GM12873 (cell line): ENCODE measurements around the gene C6orf120.

Experiments used
- TF ChIP-seq, protein P1 (sequence below): IDR thresholded peaks from 2 replicates; pipeline ENCODE4 v1.5.1; 2012; ENCODE audit warnings: low read depth, mild to moderate bottlenecking, moderate library complexity, low read length, control low read depth; ENCODE audit not compliant: insufficient read depth; ENCODE audit errors: missing control alignments

Gene C6orf120

DNA sequence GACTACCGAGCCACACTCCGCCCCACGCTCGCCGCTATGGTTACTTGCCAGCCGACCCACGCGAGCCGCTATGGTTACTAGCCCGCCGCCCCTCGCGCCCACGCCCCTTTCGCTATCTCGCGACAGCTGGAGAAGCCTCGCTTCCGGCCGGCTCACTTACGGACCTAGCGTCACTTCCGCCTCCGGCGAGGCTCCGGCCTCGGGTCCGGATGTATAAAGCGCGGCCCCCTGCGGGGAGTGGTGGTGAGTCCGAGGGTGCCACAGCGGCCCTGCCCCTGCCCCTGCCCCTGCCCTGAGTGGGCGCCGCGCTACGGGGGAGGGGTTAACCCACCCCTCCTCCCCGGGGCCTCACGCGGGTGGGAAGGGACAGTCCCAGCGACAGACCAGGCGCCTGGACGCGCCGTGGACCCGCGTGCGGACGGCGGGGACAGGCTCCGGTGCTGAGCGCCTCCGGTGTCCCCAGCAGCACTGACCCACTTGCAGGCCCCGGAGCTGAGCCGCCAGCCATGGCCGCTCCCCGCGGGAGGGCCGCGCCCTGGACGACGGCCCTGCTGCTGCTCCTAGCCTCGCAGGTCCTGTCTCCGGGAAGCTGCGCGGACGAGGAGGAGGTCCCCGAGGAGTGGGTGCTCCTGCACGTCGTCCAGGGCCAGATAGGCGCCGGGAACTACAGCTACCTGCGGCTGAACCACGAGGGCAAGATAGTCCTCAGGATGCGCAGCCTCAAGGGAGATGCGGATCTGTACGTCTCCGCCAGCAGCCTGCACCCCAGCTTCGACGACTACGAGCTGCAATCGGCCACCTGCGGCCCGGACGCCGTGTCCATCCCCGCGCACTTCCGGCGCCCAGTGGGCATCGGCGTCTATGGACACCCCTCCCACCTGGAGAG lies at the start of gene C6orf120, which contains the start of gene WDR27:
TSS of gene C6orf120 (plus strand) at position 173 of the 886 bp plus-strand sequence. CDS start at position 507, 334 bp downstream.
TSS of gene WDR27 (minus strand) at position 76 of the 886 bp plus-strand sequence. CDS start 13,024 bp downstream, outside the sequence.
- TF ChIP-seq, protein P1, sequence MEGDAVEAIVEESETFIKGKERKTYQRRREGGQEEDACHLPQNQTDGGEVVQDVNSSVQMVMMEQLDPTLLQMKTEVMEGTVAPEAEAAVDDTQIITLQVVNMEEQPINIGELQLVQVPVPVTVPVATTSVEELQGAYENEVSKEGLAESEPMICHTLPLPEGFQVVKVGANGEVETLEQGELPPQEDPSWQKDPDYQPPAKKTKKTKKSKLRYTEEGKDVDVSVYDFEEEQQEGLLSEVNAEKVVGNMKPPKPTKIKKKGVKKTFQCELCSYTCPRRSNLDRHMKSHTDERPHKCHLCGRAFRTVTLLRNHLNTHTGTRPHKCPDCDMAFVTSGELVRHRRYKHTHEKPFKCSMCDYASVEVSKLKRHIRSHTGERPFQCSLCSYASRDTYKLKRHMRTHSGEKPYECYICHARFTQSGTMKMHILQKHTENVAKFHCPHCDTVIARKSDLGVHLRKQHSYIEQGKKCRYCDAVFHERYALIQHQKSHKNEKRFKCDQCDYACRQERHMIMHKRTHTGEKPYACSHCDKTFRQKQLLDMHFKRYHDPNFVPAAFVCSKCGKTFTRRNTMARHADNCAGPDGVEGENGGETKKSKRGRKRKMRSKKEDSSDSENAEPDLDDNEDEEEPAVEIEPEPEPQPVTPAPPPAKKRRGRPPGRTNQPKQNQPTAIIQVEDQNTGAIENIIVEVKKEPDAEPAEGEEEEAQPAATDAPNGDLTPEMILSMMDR = no peak

DNA sequence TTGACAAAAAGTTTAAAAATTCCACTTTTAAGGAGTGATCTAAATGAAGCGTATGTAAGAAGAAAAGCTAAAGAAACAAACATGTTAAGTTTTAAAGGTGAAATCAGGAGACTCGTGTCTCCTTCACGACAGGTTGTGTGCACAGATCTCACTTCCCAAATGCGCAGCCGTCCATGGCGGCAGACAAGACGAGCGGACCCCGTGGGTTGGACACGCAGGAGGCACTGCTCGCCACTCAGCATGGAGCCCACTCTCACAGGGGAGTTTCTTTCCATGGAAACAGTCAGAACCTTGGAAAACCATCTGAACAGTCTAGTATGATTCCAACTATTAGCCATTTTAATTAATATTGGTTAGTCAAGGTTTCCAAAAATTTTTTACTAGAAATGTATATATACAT lies 49.0 kb upstream of the C6orf120 start:
- TF ChIP-seq, protein P1 = no peak

DNA sequence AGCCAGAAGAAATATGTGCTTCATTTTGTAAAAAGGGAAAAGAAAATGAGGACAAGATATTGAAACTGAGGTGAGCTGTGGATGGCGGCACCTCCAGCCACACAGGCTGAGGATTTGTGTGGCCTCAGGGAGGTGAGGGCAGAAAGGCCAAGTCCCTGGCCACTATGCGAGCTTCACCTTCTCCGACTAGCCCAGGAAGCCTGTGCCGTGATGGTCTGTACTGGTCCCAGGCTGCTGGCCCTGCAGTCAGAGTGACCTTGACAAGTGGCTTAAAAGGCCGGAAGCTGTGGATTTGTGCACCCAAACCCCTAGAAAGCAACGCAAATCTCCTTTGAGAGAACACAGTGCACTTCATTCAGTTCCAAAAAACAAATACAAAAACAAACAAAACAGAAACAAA lies 48.2 kb upstream of the C6orf120 start:
- TF ChIP-seq, protein P1 = no peak

DNA sequence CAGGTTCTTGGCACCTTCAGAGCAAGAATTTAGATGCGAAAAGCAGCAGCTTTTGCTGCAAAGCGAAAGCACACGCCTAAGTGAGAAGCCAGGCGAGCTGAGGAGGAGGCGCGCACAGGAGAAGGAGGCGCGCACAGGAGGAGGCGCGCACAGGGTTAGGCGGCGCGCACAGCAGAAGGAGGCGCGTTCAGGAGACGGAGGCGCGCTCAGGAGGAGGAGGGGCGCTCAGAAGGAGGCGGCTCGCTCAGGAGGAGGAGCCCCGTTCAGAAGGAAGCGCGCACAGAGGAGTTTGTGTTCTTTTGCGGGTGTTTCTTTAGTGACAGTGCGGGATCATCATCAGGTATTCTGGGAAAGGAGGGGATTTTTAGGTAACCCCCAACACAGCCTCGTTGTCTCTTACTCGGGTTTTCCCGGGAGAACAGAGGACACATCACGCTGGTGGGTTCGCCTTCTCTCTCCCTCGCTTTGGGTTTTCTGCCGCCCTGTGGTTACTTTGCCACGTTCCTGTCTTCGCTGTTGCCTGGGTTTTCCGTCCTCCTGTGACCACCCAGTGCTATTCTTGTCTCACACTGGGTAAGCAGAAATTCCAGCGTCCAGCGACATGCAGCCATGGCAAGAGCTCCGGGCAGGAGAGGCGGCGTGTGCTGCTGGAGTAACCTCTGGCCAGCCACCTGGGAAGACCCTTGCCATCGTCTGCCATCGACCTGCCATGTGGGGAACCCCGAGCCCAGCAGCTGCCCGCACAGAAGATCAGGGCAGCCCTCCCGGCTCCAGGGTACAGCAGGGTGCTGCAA lies 47.1 kb upstream of the C6orf120 start:
- TF ChIP-seq, protein P1 = peak; percentile 39

DNA sequence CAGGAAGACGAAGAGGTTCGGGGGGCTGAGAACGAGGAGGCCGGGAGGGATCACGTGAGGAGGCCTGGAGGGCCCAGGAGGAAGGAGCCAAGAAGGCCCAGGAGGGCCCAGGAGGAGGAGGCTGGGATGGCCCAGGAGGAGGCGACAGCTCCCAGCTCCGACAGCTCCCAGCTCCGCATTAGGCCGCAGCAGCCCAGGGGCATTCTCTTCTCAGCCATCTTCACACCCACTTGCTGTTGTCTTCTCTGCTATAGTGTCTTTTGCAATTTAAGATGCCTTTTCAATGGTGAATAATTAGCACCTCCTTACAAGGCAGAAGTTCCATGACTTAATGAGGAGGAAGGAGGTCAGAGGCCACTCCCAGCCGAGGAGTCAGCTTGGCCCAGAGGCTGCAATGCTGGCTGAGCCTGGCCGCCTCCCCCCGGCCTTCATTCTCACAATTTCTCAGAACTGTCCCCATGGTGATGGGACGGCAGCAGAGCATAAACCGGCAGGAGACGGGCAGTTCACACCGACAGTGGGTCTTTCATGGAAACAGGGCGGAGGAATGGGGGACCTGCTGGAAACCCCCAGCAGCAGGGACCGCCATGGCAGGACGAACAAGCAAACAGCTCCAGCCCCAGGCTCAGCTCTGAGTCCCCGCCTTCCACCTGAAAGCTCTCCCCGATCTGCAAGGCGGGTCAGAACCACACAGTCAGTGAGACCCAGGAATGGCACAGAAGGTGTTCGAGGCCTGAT lies 45.2 kb upstream of the C6orf120 start:
- TF ChIP-seq, protein P1 = no peak

DNA sequence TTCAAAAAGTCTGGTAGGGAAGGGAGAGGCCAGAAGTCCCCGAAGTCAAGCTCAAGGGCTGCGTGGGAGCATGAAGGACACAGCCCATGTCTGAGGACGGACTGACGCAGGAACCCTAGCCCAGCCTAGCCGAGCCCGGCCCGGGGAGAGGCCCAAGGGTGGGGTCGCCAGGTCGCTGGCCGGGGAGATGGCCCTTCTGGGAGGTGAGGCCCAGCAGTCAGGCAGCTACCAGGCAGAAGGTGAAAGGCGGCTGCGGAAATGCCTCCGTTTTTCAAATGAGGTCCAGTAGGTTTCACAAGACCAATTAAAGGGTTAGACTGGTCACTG lies 44.7 kb upstream of the C6orf120 start:
- TF ChIP-seq, protein P1 = no peak
